Left renal pelvis (tissue), 4 donors: ENCODE data around the gene THOC6. TPM values are rescaled to one million over a fixed set of nuclear protein-coding genes. Genes with fewer than 3 reads are reported as not detected.

ENCODE experiments used
- DNase-seq, 4 donors: peaks; one replicate each; pipeline ENCODE4 v3.0.0-alpha.2; 2013; ENCODE audit warnings: low read depth in 4 of 4, low spot score in 3 of 4
- polyA plus RNA-seq, 4 donors: library from polyadenylated mRNA; unstranded; fragments of 120-200 nt; gene quantifications; one replicate each; pipeline ENCODE4 v1.2.1, GENCODE V29; 2013; ENCODE audit not compliant: insufficient read length in 4 of 4

Gene THOC6
- polyA plus RNA-seq, 4 donors: 22.9 to 36.2 (median 28.0) TPM

DNA sequence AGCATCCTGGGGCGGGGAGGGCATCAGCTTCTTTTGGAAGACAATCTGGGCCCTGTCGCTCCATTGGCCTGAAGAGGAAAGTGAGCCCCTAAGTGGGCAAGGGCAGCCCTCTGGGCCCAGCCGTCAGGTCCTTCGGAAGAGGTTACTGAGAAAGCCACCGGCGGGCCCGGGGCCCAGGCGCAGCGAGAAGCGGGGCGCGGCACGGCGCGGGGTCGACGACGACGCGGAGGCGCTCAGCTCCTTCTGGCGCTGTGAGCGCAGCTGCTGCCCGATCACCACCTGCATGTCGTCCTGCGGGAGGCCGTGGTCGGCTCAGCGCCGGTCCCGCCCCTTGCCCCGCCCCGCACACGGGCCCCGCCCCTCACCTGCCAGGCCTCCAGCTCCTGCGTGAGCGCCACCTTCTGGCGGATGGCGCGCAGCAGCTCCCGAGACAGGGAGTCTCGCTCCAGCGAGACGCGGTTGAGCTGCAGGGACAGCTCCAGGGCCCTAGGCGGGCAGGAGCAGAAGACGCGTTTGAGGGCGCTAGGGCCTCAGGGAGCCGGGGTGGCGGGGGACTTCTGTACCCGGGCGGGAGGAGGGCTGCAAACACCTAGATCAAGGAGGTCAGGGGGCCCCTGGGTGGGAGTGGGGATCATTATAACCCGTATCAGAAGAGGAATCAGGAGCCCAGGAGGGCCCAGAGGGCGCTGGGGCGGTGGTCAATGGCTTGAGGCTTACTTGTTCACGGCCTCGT lies 4.3 kb downstream of the THOC6 start:
- peak in 1 of 4 donors; percentile 74 for DNase-seq

DNA sequence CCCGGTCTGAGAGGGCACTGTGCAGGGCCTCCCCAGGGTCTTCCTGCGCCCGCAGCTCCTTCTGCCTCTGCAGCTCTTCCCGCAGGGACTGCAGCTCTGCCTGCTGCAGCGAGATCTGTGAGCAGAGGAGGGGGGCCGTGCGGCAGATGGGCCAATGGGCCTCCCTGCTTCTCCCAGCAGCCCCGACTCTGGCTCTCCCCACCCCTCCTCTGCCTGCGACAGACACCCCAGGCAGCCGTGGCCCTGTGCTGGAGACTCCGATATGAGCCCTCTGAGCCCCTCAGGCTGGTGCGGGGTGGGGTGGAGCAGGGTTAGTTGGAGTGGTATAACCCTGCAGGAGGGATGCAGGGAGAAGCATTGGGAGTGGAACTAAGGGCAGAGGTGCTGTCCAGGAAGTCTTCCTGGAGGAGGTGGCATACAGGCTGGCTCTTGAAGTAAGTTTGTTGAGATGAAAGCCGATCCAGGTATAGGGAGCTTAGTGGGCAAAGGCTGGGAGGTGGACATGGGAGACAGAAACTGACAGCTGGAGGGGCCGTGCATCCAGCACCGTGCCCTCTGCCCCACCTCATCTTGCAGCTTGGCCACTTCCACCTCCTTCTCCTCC lies 5.0 kb downstream of the THOC6 start:
- DNase-seq: no peak

DNA sequence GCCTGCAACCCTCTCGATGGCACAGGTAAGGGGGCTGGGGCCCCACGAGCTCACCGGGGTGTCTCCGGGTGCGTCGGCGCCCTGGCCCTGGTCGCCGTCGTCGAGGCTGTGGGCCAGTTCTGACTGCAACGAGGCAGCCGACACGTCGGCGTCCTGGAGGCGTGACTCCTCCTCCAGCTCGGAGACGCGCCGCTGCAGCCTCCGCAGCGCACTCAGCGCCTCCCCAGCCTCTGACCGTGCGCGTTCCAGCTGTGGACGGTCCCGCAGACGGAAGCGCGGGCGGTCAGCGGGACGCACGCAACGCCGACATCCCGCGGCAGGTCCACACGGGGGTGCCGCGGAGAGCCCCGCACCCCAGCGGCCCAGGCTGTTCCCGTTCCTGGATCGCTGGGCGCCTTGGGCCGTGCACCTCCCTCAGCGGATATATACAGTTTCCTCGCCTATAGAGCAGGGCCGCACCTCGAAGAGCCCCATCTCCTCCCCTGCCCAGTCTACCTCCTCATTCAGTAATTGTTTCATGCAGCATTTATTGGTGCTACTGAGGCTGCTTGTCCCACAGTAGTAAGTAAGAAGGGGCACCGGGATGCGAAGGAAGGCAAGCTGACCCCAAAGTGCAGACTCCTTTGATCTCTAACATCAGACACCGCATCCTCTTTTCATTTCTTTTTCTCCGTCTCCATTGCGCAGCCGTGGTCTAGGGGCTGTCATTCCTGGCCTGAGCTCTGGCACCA lies 5.8 kb downstream of the THOC6 start:
- no peak for DNase-seq

DNA sequence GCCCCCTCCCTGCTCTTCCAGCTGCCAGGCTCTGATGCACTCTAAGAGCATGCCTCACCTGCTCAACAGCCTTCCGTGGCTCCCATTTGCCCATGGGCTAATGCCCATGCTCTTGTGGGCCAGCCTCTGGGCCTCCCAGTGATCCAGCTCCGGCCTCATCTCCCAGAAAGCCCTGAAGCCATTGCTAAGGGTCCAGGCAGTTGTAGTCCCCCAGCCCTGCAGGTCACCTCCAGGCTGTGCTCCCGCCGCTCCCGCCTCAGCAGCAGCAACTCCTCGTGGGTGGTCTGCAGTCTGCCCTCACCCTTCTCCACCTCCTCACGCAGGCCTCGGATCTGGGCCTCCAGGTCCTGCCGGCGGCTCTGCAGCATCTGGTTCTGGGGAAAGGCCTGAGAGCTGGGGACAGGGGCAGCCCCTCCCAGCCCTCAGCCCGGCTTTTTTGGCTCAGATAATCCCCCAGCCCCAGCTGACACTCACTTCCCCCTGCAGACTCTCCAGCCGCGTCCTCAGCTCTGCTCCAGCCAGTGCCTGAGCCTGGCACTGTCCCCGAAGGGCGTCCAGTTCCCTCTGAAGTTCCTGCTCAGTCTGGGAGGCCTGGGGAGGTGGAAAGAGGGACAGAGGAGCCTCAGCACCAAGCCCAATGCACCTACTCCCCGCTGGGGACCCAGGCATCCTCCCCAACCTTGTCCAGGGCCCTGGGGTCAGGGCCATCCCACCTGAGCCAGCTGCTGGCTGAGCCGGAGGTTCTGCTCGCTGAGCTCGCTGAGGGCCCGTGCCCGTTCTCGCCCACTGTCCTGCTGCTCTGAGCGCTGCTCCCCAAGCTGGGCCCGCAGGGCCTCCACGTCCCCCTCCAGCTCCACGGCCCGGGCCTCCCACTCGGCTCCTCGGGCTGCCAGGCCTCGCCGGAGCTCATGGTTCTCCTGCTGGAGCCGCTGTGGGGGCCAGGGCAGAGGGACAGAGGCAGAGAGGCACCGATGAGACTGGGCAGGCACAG lies 6.7 kb downstream of the THOC6 start:
- DNase-seq: no peak

- DNase-seq: no peak
Observed at GRCh38 chr16:3032624-3033023, 8.8 kb downstream of the THOC6 start.

DNA sequence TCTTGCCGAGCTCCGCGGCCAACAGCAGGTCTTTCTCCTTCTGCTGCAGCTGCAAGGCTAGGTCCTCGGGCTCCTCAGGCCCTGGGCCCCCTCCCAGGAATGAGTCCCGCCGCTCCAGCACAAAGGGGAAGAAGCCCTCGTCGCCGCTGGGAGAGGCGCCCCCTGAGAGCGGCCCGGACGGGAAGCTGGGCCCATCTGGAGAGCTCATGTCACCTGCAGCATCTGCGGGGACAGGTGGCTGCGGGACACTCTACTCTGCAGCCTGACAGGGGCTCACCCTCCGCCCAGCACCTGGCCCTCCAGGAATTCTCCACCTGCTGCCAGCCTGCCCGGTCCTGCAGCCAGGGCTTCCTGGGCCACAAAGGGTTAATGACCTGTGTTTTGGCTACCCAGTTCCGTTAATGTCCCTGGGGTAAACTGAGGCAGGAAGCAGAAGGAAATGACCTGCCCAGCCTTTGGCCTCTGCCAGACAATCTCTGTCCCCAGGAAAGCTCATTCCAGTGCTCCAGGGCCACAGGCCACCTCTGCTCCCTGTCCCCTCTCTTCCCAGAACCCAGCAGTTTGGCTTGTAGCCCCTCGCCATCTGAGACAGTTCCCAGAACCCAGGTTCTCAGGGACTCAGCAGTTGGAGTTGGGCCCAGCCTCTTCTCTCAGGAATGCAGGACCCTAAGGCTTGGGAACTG lies 11.6 kb downstream of the THOC6 start:
- no peak for DNase-seq

- DNase-seq: no peak
Observed at GRCh38 chr16:3035972-3036725, 12.3 kb downstream of the THOC6 start.

GRCh38 chr16:3036726-3037315 lies 13.0 kb downstream of the THOC6 start, which contains the start of gene BICDL2:
TSS of gene BICDL2 (minus strand) at chr16:3036944. CDS start at chr16:3035496, 1,448 bp downstream.
- DNase-seq: no peak

DNA sequence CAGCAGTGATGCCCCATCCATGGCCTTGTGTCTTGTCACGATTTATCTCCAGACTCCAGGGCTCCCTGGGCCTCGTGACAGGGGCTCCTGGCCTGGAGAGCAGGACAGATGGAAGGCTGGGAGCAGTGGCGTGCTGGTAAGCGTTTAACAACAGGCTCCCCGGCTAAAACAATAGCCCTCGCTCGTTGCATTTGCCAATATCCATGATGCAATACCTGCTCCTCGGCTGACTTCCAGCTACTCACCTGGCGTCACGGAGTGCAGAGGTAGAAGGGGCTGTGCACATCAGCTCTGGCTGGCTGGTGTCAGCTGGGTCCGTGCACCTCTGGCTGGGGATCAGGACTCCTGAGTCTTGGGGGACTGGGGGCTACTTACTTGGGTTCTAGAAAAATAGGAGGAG lies 14.4 kb downstream of the THOC6 start:
- no peak for DNase-seq

DNA sequence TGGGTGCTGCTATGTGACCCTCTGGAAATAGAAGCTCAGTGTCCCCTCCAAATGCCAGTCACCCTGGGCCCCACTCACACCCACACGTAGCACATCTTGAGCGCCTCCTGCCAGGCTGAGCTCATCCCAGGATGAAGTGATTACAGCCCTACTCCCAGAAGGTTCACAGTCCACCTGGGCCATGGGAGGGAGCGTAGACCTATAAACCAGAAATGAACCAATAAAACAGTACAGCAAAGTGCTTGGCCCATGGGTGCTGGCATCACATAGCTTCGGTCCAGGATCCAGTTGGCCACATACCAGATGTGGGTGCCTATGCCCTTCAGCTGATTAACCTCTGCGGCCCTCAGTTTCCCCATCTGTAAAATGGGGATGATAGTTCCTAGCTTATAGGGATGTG lies 15.1 kb downstream of the THOC6 start:
- no peak for DNase-seq

DNA sequence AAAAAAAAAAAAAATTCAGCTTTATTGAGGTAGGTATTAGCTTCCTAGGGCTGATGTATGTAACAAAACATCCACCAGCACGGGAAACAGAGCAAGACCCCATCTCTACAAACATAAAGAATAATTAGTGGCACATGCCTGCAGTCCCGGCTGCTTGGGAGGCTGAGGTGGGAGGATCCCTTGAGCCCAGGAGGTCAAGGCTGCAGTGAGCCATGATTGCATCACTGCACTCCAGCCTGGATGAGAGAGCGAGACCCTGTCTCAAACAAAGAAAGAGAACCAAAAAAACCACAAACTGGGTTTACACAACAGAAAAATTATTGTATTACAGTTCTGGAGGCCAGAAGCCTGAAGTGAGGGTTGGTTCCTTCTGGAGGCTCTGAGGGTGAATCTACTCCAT lies 18.5 kb downstream of the THOC6 start:
- no peak for DNase-seq

GRCh38 chr16:3044708-3045107 lies 20.9 kb downstream of the THOC6 start:
- no peak for DNase-seq

DNA sequence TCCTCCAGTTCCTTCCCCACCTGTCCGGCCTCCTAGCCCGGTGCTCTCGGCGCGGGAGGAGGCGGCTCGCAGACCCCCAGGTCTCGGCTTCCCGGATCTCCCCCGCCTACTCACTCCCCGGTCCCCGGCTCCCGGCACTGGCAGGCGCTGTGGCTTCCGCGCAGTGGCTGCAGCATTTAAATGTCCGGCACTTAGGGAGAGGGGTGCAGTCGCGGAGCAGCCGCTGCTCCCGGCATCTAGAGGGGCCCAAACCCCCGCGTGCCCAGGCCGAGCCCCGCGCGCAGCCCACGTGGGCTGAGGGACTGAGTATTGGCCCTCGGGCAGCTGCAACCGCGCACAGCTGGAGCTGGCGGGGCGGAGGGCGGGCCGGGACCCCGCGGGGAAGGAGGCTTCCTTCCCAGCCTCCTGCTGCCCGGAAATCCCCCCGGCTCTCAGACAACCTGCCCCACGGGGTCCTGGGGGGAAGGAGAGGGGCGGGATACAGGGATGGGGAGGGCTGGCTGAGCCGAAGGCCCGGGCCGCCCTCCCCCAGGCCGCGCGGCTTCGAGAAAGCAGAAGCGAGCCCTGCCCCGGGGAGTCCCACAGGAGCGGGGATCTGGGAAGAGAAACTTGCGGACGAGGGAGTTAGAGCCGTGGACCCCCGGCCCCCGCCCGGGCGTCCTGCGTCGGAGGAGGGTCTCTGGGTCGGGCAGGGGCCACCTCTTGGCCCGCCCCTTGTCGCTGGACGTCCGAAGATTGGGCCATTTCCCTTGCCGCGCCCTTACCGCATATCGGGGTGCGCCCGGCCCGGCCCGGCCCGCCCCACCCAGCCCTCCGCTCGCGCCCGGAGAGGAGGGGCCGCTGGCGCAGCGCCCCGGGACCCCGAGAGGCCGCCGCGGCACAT lies 22.2 kb downstream of the THOC6 start, which contains the start of gene MMP25:
Gene MMP25 (plus strand): TSS at position 804 of the 883 bp plus-strand sequence. CDS start 357 bp downstream, outside the sequence.
- DNase-seq: no peak

DNA sequence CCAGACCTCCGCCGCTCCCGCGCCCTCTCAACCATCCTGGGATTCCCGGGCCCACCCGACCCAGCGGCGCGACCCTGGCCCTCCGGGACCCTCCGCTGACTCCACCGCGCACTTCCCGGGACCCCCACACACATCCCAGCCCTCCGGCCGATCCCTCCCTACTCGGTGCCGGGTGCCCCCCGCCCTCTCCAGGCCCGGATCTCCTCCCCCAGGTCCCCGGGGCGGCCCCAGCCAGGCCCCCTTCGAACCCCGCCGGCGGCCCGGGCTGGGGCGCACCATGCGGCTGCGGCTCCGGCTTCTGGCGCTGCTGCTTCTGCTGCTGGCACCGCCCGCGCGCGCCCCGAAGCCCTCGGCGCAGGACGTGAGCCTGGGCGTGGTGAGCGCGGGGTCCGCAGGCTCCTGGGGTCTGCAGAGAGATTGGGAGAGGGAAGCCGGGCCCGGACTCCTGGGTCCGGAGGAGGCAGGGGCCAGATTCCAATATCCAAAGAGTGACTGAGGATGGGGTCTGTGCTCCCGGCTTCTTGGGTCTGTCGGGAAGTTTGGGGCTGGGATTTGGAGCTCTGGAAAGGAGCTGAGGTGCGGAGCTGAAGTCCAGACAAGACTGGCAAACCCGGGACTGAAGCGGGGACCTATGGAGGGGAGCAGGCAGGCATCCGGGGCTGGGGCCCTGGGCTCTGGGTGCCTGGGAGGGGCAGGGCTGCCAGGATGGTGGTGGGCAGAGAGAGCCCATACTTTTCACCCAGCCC lies 23.0 kb downstream of the THOC6 start:
- DNase-seq: no peak

GRCh38 chr16:3047387-3047720 lies 23.5 kb downstream of the THOC6 start:
- DNase-seq: no peak

GRCh38 chr16:3049921-3050481 lies 26.2 kb downstream of the THOC6 start:
- no peak for DNase-seq

DNA sequence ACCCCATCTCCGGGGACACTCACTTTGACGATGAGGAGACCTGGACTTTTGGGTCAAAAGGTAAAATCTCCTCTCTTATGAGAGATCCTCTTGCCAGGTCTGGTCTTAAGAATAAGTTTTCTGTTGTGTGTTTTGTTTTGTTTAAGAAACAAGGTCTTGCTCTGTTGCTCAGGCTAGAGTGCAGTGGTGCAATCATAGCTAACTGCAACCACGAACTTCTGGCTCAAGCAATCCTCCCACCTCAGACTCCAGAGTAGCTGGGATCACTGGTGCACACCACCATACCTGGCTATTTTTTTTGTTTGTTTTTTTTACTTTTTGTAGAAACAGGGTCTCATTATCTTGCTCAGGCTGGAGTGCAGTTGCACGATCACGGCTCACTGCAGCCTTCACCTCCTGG lies 26.7 kb downstream of the THOC6 start:
- DNase-seq: no peak
